Subcutaneous adipose tissue (tissue), 4 donors: ENCODE measurements around the gene CCDC80. TPM values are rescaled to one million over a fixed set of nuclear protein-coding genes. Genes with fewer than 3 reads are reported as not detected.

ENCODE experiments used
- CTCF ChIP-seq: fragments of 450-650 bp; IDR thresholded peaks from one replicate; pipeline ENCODE4 v1.5.1; 2016; ENCODE audit warnings: low read depth, mild to moderate bottlenecking, control low read depth, antibody characterized with exemption, moderate library complexity
- total RNA-seq, 4 donors: library from RNA; depleted of rRNA; stranded (reverse); fragments of >200 nt; gene quantifications; one replicate each; pipeline ENCODE4 v1.1.0, GENCODE V29; 2016

Gene CCDC80
- total RNA-seq, 4 donors from 2014 or later, result 50.3 to 260 (median 122) TPM

- no peak for TF ChIP-seq CTCF
Observed at GRCh38 chr3:112550859-112551258, 90.1 kb downstream of the CCDC80 start.

Other genes with a start within 250 kb of the CCDC80 start
- 1 to 10 TPM in 2 of 4 donors, not detected in 2; 1.3 to 1.5 TPM for gene BTLA, start 141.7 kb downstream of the CCDC80 start, total RNA-seq
- gene ATG3, start 79.2 kb downstream of the CCDC80 start, total RNA-seq, result 10 to 100 TPM; 53.9 to 79.3 (median 70.3) TPM
- 10 to 100 TPM; 26.6 to 42.6 (median 37.6) TPM for gene SLC35A5, start 79.1 kb downstream of the CCDC80 start, total RNA-seq
- gene CD200R1L, start 205.7 kb upstream of the CCDC80 start, total RNA-seq, result not detected